Measurements from ENCODE around the gene TNNT2. TPM values are rescaled to one million over a fixed set of nuclear protein-coding genes. Genes with fewer than 3 reads are reported as not detected.

Gene TNNT2
- total and polyA plus RNA-seq, 2 of the 4 experiments (the other 2 are of a cell fraction): 0.18 to 1.2 TPM

GRCh38 chr1:201344206-201345080 is 33.0 kb downstream of the TNNT2 start:
- no peak overlapping the region for H3K9ac ChIP-seq (ENCODE audit: low read depth, low read length)
- H3K56ac ChIP-seq (ENCODE audit: extremely low read depth, insufficient read depth, low read length): no peak overlapping the region
- H3K23ac ChIP-seq (ENCODE audit: low read depth, low read length): no peak overlapping the region
- no peak overlapping the region for H3K4me2 ChIP-seq (ENCODE audit: low read depth, low read length)
- H3K79me1 ChIP-seq (ENCODE audit: low read depth in 1 of 2, low read length in 2 of 2): no peaks in the 10 kb centered on the region
- in situ Hi-C loops (cut with MboI; ENCODE audit: low sequenced_read_pairs): no loop called here
- H3K9me1 ChIP-seq (ENCODE audit: insufficient read depth, low read length): no peaks in the 10 kb centered on the region
- no peaks in the 10 kb centered on the region for H4K20me1 ChIP-seq (ENCODE audit: insufficient read depth, low read length)
- DNase-seq (no peak), ATAC-seq (ENCODE audit: low read depth) (no peak)
- H3K36me3 ChIP-seq (ENCODE audit: control insufficient read depth, insufficient read depth, low read length): no peaks in the 10 kb centered on the region
- ChIA-PET POLR2A (ENCODE audit: unreplicated experiment) (no interaction called here), CTCF (no interaction called here)
- H4K91ac ChIP-seq (ENCODE audit: insufficient read depth, low read depth, low read length): no peak overlapping the region
- H3K18ac ChIP-seq (ENCODE audit: low read depth, low read length): no peak overlapping the region
- intact Hi-C loops (cut with micrococcal nuclease): no loop called here
- peaks cover 42% of the 10 kb centered on the region for H3K27me3 ChIP-seq (ENCODE audit: control insufficient read depth, insufficient read depth, low read length)
- no peak overlapping the region for H2BK15ac ChIP-seq (ENCODE audit: low read depth, low read length)
- H3K4ac ChIP-seq (ENCODE audit: low read depth, low read length): no peak overlapping the region
- H2BK5ac ChIP-seq (ENCODE audit: low read depth, low read length, poor library complexity, severe bottlenecking): no peak overlapping the region
- dilution Hi-C loops (cut with HindIII; ENCODE audit: low sequenced_read_pairs, unreplicated experiment): no loop called here
- peaks cover 16% of the 10 kb centered on the region; the same call in 1 of the 2 replicates for H3K9me3 ChIP-seq (ENCODE audit: control insufficient read depth, insufficient read depth, low read length)
- no peak overlapping the region for H4K8ac ChIP-seq (ENCODE audit: low read depth in 2 of 2, low read length in 2 of 2)
- H2AK9ac ChIP-seq (replicated peaks; ENCODE audit: low read depth, low read length, poor library complexity): no peak overlapping the region
- H3K4me1 ChIP-seq (ENCODE audit: control insufficient read depth, insufficient read depth, low read length): no peaks in the 10 kb centered on the region
- H3K14ac ChIP-seq (replicated peaks; ENCODE audit: low read depth, low read length): no peak overlapping the region
- no peak overlapping the region for H2AFZ ChIP-seq (replicated peaks; ENCODE audit: low read length, poor library complexity)
- H2BK120ac ChIP-seq (ENCODE audit: low read depth, low read length): no peak overlapping the region
- no peak overlapping the region for H2AK5ac ChIP-seq (ENCODE audit: low read depth, low read length)
- whole genome bisulfite sequencing, 2 experiments (ENCODE audit: extremely low coverage in 2 of 2, insufficient read length in 1 of 2): 16% methylated on average over 4 of the region's 7 CpGs; no CpG with 5 or more reads in 1 of the 2 experiments
- no TSS peak for BruUV-seq (replicated peaks)
- H4K5ac ChIP-seq (ENCODE audit: low read depth, low read length): no peak overlapping the region
- H3K4me3 ChIP-seq (ENCODE audit: insufficient read depth, low read depth, low read length): no peak overlapping the region
- H3K27ac ChIP-seq (ENCODE audit: insufficient read depth, low read length): no peak overlapping the region
- H2BK20ac ChIP-seq (ENCODE audit: low read depth, low read length): no peak overlapping the region
- TF ChIP-seq MXI1 (IDR thresholded peaks at IDR 0.05; ENCODE audit: borderline replicate concordance, low read depth, low read length) (no peak), POLR2A (IDR thresholded peaks at IDR 0.05; ENCODE audit: low read depth, low read length) (no peak), CTCF (conservative IDR thresholded peaks at IDR 0.05; ENCODE audit: low read depth, low read length) (no peak), CHD1 (IDR thresholded peaks at IDR 0.05; ENCODE audit: low read depth, low read length) (no peak), SMC3 (IDR thresholded peaks at IDR 0.05; ENCODE audit: low read depth, low read length) (no peak), MAFK (IDR thresholded peaks at IDR 0.05; ENCODE audit: low read depth, low read length) (no peak), BHLHE40 (IDR thresholded peaks at IDR 0.05; ENCODE audit: low read depth, low read length) (no peak), RFX5 (IDR thresholded peaks at IDR 0.05; ENCODE audit: low read depth, low read length) (no peak), ELK1 (IDR thresholded peaks at IDR 0.05; ENCODE audit: borderline replicate concordance, low read depth, low read length) (no peak), NFE2L2 (IDR thresholded peaks at IDR 0.05; ENCODE audit: low read depth, low read length) (no peak), FOS (IDR thresholded peaks at IDR 0.05; ENCODE audit: low read depth, low read length) (no peak), CEBPB (IDR thresholded peaks at IDR 0.05; ENCODE audit: low read depth, low read length) (no peak)
- TF ChIP-seq, protein P1, sequence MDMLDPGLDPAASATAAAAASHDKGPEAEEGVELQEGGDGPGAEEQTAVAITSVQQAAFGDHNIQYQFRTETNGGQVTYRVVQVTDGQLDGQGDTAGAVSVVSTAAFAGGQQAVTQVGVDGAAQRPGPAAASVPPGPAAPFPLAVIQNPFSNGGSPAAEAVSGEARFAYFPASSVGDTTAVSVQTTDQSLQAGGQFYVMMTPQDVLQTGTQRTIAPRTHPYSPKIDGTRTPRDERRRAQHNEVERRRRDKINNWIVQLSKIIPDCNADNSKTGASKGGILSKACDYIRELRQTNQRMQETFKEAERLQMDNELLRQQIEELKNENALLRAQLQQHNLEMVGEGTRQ (IDR thresholded peaks at IDR 0.05; ENCODE audit: low read depth, low read length): no peak

All from IMR-90 (cell line).